ELR (cell line): ENCODE results near the gene ADIPOQ.
A peak's percentile ranks its signal among the peaks of the same experiment; 100 is the strongest.
"Not testable (repeated sequence)": the region's sequence is repeated elsewhere in the genome, so short reads cannot be mapped to it uniquely, and the experiment has no call there.

Experiments used
- DNase-seq: peaks from one replicate; pipeline ENCODE4 v3.0.0-alpha.2; 2015; ENCODE audit warnings: low read depth

ADIPOQ gene

DNA sequence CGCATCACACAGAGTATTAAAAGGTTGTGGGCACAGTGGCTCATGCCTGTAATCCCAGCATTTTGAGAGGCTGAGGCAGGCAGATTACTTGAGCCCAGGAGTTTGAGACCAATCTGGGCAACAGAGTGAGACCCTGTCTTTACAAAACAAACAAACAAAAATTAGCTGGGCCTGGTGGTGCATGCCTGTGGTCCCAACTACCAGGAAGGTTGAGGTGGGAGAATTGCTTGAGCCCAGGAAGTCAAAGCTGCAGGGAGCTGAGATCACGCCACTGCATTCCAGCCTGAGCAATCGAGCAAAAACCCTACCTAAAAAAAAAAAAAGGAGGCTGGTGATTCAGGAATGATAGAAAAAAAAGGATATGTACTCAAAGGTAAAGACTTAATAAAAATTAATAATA lies 59.6 kb downstream of the ADIPOQ start:
- DNase-seq = peak; percentile 15

DNA sequence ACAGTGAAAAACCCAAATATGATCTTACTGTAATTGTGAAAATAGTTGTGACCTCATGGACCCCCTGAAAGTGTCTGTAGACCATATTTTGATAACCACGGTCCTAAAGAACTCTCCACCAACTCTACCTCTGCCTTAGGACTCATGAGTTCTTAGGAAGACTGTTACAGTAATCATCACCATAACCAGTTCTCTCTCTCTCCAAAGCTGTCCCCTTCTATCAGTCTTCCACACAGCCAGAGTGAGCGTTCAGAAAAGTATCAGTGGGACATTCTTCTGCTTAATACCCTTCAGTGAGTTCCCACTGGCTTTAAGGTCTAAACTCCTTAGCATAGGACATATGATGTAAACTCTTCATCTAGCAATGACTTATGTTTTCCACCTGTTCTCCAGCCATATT lies 60.2 kb downstream of the ADIPOQ start:
- no peak for DNase-seq

DNA sequence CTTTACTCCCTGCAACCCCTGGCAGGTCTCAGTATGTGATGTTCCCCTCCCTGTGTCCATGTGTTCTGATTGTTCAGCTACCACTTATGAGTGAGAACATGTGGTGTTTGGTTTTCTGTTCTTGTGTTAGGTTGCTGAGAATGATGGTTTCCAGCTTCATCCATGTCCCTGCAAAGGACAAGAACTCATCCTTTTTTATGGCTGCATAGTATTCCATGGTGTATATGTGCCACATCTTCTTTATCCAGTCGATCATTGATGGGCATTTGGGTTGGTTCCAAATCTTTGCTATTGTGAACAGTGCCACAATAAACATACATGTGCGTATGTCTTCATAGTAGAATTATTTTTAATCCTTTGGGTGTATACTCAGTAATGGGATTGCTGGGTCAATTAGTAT lies 61.2 kb downstream of the ADIPOQ start:
- DNase-seq = not testable (repeated sequence)

DNA sequence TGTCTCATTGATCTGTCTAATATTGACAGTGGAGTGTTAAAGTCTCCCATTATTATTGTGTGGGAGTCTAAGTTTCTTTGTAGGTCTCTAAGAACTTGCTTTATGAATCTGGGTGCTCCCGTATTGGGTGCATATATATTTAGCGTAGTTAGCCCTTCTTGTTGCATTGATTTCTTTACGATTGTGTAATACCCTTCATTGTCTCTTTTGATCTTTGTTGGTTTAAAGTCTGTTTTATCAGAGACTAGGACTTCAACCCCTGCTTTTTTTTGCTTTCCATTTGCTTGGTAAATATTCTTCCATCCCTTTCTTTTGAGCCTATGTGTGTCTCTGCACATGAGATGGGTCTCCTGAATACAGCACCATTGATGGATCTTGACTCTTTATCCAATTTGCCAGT lies 64.6 kb downstream of the ADIPOQ start:
- DNase-seq = not testable (repeated sequence)
